ENCODE data around the gene CHADL. TPM values are rescaled to one million over a fixed set of nuclear protein-coding genes. Genes with fewer than 3 reads are reported as not detected.

CHADL gene
- total and polyA plus RNA-seq, 7 donors: 0.32 to 2.0 (median 0.62) TPM

GRCh38 chr22:41222846-41223507 is 17.8 kb downstream of the CHADL start:
- intact Hi-C loops (cut with DNase I): no loop called here
- no peak for TF ChIP-seq CTCF (IDR thresholded peaks at IDR 0.05)
- Histone ChIP-seq H3K4me1 (no peaks in the 10 kb centered on the region), H3K9me3 (no peaks in the 10 kb centered on the region), H3K27ac (no peak overlapping the region), H3K36me3 (ENCODE audit: insufficient read depth in 1 of 2, low read depth in 1 of 2) (peaks cover 5 to 96% of the 10 kb centered on the region in 2 donors), H3K4me3 (no peak overlapping the region), H3K27me3 (ENCODE audit: insufficient read depth in 3 of 3, low read length in 2 of 3) (no peaks in the 10 kb centered on the region)
- no peak for ATAC-seq
- no peak for DNase-seq
- WGBS, 3 donors: 92 to 95% (median 93%) methylated on average over 9 of the region's 9 CpGs

- H3K27me3 ChIP-seq (ENCODE audit: insufficient read depth in 3 of 3, low read length in 2 of 3): no peaks in the 10 kb centered on the region
- H3K27ac ChIP-seq: peak overlapping the region; percentile 62
- no peak overlapping the region for H3K4me3 ChIP-seq
- peak; percentile 42 to 80 (median 70) for ATAC-seq
- H3K9me3 ChIP-seq: no peaks in the 10 kb centered on the region
- peaks cover 9% of the 10 kb centered on the region for H3K4me1 ChIP-seq
- H3K36me3 ChIP-seq (ENCODE audit: insufficient read depth in 1 of 2, low read depth in 1 of 2): peaks cover 0 to 84% of the 10 kb centered on the region in 2 donors
- peak; percentile 66 to 81 for DNase-seq
- intact Hi-C loops (cut with DNase I): no loop called here
- TF ChIP-seq CTCF (IDR thresholded peaks at IDR 0.05): no peak
- WGBS, 3 donors: 42 to 45% (median 44%) methylated on average over 16 of the region's 16 CpGs
These were observed 23.1 kb downstream of the CHADL start for GRCh38 chr22:41217553-41218157.

- ATAC-seq (peak; percentile 14 to 39 (median 22)), DNase-seq (no peak)
- TF ChIP-seq CTCF (IDR thresholded peaks at IDR 0.05): no peak
- Histone ChIP-seq H3K27me3 (ENCODE audit: insufficient read depth in 3 of 3, low read length in 2 of 3) (no peaks in the 10 kb centered on the region), H3K4me3 (no peak overlapping the region), H3K4me1 (peaks cover 9% of the 10 kb centered on the region), H3K9me3 (no peaks in the 10 kb centered on the region), H3K36me3 (ENCODE audit: insufficient read depth in 1 of 2, low read depth in 1 of 2) (peaks cover 0 to 82% of the 10 kb centered on the region in 2 donors), H3K27ac (peak overlapping the region; percentile 62)
- intact Hi-C loops (cut with DNase I): no loop called here
- WGBS, 3 donors: 60 to 69% (median 66%) methylated on average over 13 of the region's 13 CpGs
These were observed 23.7 kb downstream of the CHADL start for GRCh38 chr22:41216984-41217383.

- ATAC-seq (no peak), DNase-seq (peak in 1 of 2 donors; percentile 58)
- Histone ChIP-seq H3K36me3 (ENCODE audit: insufficient read depth in 1 of 2, low read depth in 1 of 2) (peaks cover 0 to 77% of the 10 kb centered on the region in 2 donors), H3K9me3 (no peaks in the 10 kb centered on the region), H3K27ac (no peak overlapping the region), H3K27me3 (ENCODE audit: insufficient read depth in 3 of 3, low read length in 2 of 3) (no peaks in the 10 kb centered on the region), H3K4me1 (peaks cover 9% of the 10 kb centered on the region), H3K4me3 (no peak overlapping the region)
- intact Hi-C loops (cut with DNase I): no loop called here
- 70 to 88% (median 79%) methylated on average over 7 of the region's 7 CpGs for WGBS, 3 donors
- no peak for TF ChIP-seq CTCF (IDR thresholded peaks at IDR 0.05)
These were observed 24.8 kb downstream of the CHADL start for GRCh38 chr22:41215926-41216325.

Data from psoas muscle (tissue), 8 donors.